ENCODE results near the gene HNRNPUL2.
"Not testable (repeated sequence)": the region's sequence is repeated elsewhere in the genome, so short reads cannot be mapped to it uniquely, and the experiment has no call there.

HNRNPUL2 gene

DNA sequence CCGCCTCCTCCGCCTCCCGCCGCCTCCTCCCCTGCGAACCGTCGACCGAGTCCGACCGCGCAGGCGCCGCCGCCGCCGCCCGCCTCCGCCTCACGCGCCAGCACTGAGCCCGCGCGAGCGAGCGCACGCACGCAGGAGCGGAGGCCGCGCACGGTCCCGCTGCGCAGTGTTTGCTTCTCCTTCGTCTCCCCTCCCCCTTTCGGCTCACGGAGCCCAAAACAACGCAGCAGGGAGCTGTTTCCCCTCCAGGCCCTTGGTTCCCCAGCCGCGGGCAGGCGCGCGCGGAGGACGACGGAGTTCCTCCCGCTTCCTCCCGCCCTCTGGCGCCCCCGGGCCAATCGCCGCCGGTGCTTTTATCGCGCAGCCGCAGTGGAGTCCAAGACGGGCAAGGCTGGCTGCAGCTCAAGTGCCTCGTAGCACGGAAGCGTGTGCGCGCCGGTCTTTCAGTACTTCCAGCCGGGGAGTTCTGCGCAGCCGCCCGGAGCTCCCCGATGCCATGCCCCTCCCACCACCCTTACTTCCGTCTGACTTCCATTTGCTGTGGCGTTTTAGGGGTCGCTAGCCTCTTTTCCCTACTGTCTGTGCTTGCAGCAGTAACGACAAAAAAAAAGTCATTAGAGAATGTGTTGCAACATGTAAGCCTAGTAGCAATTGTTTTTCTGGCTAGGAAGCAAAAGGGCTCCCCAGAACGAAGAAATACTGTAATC, at the start of gene HNRNPUL2:
HNRNPUL2 (minus strand) TSS at position 293 of the 707 bp plus-strand sequence. CDS start 301 bp downstream, outside the sequence.
- FAIRE-seq: peak; percentile 62

DNA sequence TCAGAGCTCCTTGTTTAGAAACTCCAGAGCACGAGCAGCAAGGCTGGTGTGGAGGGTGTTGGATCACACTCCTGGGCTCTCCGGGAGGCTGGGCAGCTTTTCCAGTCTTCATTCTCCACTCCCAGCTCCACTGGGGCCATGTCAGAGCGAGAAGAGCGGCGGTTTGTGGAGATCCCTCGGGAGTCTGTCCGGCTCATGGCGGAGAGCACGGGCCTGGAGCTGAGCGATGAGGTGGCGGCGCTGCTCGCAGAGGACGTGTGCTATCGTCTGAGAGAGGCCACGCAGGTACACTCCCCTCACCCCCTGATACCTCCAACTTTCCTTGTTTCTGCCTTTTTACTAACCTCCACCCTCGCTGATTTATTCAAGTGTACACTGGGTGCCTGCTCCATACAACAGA, 48.4 kb upstream of the HNRNPUL2 start:
- no peak for FAIRE-seq

GRCh38 chr11:62774407-62774806, 47.1 kb upstream of the HNRNPUL2 start:
- FAIRE-seq: no peak

- no peak for FAIRE-seq
These were observed 44.1 kb upstream of the HNRNPUL2 start, which contains the start of gene TAF6L for GRCh38 chr11:62771144-62772021. Gene TAF6L (plus strand): TSS chr11:62771396. CDS start chr11:62775784, 4,388 bp downstream.

GRCh38 chr11:62770778-62771143, 43.5 kb upstream of the HNRNPUL2 start:
- no peak for FAIRE-seq

- not testable (repeated sequence) for FAIRE-seq
These were observed 33.6 kb upstream of the HNRNPUL2 start for GRCh38 chr11:62760867-62761227.

GRCh38 chr11:62757846-62758788, 30.9 kb upstream of the HNRNPUL2 start:
- no peak for FAIRE-seq

DNA sequence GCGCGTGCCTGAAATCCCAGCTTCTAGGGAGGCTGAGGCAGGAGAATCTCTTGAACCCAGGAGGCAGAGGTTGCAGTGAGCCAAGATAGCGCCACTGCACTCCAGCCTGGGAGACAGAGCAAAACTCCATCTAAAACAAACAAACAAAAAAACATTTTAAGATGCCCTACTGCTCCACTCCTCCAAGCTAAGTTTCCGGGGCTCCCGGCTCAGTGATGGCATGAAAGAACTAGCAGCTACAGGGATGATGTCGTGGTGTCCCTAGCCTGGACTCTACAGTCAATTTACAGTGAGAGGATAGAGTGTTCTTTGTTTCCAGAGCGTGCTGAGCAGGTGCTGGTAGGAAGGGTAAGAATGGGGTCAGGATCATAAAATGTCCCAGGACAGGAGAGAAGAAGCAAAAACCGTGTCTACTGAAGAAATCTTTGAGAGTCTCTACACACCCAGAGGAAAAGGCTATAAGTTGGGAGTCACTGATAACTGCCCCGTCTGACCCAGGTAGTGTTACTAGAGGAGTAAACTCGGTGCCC, 27.9 kb upstream of the HNRNPUL2 start:
- FAIRE-seq: no peak

GRCh38 chr11:62753736-62754603, 26.7 kb upstream of the HNRNPUL2 start, which contains the start of gene ZBTB3:
Gene ZBTB3 (minus strand): TSS chr11:62754160. CDS start chr11:62753664, 496 bp downstream.
- peak; percentile 92 for FAIRE-seq

DNA sequence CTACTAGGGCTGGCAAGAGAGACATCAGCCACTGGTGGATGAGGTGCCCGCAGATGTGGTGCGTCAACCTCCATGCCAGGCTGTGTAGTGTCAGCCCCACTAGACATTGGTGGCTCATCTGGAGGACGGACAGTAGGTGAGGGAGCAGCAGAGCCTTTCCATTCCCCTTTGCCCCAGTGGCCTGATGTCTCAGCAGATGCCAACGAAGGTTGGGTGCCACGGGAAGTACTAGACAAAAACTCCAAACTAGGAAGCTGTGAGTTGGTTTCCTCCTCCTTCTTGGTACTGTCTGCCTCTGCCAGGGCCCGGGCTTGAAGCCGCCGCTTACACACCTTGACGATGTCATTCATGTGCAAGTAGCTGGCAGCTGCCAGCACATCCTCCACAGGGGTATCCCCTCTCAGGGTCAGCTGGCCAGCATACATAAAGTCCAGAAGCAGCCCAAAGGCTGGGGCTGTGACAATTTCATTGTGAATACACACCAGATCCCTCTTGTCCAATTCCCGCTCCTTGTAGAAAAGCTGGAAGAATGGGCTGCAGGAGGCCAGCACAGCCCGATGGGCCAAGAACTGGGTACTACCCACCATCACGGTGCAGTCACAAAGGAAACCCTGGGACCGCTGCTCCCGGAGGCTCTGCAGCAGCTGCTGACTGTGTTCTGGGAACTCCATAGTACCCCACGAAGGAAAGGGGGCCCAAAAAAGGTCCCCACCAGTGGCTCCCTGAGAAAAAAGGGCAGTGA, 25.9 kb upstream of the HNRNPUL2 start:
- no peak for FAIRE-seq

DNA sequence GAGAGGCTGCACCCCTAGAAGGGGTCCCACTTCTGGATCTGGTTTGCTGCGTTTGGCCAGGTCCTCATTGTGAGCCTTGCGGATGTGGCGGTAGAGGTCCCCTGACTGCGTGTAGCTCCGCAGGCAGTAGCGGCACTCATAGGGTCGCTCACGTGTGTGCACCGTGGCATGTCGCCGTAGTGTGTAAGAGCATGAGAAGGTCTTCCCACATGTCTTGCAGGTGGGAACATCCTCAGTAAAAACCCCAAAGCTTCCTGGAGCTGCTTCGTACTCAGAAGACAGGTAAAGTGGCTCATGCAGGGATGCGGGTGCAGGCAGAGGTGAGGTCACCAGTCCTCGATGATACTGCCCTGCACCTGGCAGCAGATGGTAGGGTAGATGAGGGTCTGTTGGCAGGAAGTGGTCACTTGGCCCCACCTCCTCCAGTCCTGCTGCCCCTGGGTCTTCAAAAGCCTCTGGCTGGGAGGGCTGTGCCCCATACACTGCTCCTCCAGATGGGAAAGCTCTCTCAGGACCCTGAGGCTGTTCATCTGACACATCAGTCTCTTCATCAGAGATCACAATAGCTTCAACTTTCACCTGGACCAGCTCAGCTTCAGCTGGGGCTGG, 25.0 kb upstream of the HNRNPUL2 start:
- no peak for FAIRE-seq

DNA sequence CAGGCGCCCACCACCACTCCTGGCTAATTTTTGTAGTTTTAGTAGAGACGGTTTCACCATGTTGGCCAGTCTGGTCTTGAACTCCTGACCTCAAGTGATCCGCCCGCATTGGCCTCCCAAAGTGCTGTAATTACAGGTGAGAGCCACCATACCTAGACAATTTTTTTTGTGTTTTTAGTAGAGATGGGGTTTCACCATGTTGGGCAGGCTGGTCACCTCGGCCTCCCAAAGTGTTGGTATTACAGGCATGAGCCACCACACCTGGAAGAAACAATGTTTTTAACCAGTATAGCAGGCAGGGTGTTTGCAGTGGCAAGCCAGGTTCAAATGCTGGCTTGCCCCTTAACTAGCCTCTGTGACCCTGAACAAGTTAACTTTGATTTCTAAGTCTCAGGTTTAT, 22.7 kb upstream of the HNRNPUL2 start:
- FAIRE-seq: not testable (repeated sequence)

DNA sequence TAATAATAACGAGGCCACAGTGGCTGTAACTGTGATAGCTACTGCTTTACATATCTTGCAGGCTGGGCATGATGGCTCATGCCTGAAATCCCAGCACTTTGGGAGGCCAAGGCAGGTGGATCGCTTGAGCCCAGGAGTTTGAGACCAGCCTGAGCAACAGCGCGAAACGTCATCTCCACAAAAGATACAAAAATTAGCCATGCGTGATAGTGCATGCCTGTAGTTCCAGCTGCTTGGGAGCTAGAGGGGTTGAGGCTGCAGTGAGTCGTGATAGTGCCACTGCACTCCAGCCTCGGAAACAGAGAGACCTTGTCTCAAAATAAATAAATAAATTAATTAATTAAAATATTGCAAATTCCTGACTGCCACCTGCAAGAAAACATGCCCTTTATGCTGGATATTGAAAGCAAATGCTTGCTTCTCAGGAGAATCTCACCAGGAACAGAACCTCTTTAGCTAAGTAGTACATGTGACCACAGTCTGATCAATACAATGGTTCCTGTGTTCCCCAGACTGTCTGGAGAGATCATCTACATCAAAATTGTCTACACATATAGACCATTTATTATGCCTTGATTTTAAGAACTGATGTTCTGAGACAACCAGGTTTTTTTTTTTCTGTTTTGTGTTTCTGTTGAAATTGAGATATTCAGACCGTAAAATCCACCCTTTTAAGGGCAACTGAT, 20.4 kb upstream of the HNRNPUL2 start:
- FAIRE-seq: no peak

DNA sequence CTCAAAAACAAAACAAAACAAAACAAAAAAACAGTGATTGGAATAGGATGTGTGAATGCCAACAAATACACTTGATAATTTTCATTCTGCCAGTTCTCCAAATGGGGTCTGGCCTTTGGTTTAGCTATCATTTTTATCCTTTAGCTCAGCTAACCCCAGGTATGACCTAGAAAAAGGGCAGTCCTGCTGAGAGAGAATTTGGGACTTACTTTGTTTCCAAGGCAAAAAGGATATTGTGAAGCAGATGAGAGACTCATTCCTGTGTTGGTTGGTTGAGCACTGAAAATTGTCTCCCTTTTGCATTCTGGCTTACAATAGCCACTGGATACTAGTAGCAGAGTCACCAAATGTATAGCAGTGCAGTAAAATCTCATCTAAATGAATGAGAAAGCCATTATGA, 9.9 kb upstream of the HNRNPUL2 start:
- no peak for FAIRE-seq

GRCh38 chr11:62732830-62733229, 5.6 kb upstream of the HNRNPUL2 start:
- no peak for FAIRE-seq

DNA sequence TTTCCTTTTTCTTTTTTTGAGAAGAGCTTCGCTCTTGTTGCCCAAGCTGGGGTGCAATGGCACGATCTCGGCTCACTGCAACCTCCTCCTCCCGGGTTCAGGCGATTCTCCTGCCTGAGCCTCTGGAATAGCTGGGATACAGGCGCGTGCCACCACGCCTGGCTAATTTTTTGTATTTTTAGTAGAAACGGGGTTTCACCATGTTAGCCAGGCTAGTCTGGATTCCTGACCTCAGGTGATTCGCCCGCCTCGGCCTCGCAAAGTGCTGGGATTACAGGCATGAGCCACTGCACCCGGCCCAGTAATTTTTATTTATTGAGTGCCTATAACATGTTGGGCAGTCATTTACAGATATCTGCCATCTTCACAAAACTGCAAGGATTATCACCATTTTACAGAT, 2.8 kb upstream of the HNRNPUL2 start:
- FAIRE-seq: not testable (repeated sequence)

DNA sequence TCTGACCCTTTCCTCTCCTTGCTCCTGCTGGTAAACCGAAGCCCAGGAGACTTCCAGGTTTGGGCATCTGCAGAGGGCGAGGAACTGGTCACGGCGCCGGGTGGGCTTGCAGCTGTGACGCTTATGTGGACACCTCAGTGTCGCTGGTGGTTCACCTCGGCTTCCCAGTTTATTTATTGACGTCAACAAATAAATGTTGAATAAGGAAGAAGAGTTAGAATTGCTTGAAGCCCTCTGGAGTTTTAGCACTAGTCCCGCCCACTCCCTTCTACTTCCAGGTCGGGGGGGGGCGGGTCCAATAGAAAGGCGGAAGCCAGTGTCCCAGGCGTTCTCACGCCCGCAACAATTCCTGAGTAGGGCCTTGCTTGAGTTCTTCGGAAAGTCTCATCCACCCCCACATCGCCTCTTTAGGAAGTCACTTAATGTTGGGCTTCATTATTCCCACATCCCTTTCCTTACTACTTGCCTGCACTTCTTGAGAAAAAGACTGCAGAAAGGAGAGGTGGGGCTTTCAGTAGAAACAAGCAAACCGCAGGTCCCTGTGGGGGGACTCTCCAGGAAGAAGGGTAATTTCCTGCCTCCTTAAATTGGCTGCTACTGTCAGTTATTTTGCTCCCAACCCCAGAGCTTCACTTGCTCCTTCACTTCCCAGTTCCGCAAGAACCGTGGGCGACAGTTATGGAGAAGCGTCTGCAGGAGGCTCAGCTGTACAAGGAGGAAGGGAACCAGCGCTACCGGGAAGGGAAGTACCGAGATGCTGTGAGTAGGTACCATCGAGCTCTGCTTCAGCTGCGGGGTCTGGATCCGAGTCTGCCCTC, 1.1 kb upstream of the HNRNPUL2 start, which contains the start of gene TTC9C:
TTC9C (plus strand) TSS at position 316 of the 818 bp plus-strand sequence; CDS start at position 679, 363 bp downstream.
- FAIRE-seq: no peak

- peak; percentile 92 for FAIRE-seq
These were observed 564 bp upstream of the HNRNPUL2 start for GRCh38 chr11:62727872-62728170.

GRCh38 chr11:62726915-62727164, 417 bp downstream of the HNRNPUL2 start:
- no peak for FAIRE-seq

All from TTC549 (cell line).